Tibial nerve (tissue), 4 donors: Measurements from ENCODE around the gene PAMR1. TPM values are rescaled to one million over a fixed set of nuclear protein-coding genes. Genes with fewer than 3 reads are reported as not detected.
A peak's percentile ranks its signal among the peaks of the same experiment; 100 is the strongest.

ENCODE experiments used
- DNase-seq, 2 donors: peaks; one replicate each; pipeline ENCODE4 v3.0.0-alpha.2; 2019; ENCODE audit warnings: low spot score in 2 of 2
- H3K27ac ChIP-seq, 4 donors: fragments of 200-600 bp; sonication (generic) in 3 of 4; one replicate each; pipeline ENCODE4 v1.5.1; 2017 to 2019; ENCODE audit warnings: mild to moderate bottlenecking in 1 of 4
- H3K27me3 ChIP-seq, 2 donors: fragments of 200-600 bp; sonication (generic) in 1 of 2; one replicate each; pipeline versions ENCODE4 v1.5.1 to v1.6.0; 2017 to 2019
- H3K36me3 ChIP-seq, 3 donors: fragments of 200-600 bp; sonication (generic); one replicate each; pipeline ENCODE4 v1.5.1; 2018 to 2019
- H3K4me1 ChIP-seq, 4 donors: fragments of 200-600 bp; sonication (generic) in 3 of 4; one replicate each; pipeline ENCODE4 v1.5.1; 2017 to 2019
- H3K4me3 ChIP-seq, 4 donors: fragments of 200-600 bp; sonication (generic) in 3 of 4; one replicate each; pipeline ENCODE4 v1.5.1; 2017 to 2019; ENCODE audit warnings: mild to moderate bottlenecking in 1 of 4, moderate library complexity in 1 of 4
- H3K9me3 ChIP-seq, 4 donors: fragments of 200-600 bp; sonication (generic) in 3 of 4; one replicate each; pipeline ENCODE4 v1.5.1; 2017 to 2019
- EP300 ChIP-seq, 2 donors: sonication (generic); formaldehyde crosslinking; IDR thresholded peaks; one replicate each; pipeline ENCODE4 v1.6.1; 2017; ENCODE audit warnings: antibody characterized with exemption in 2 of 2, mild to moderate bottlenecking in 1 of 2
- POLR2A ChIP-seq, 2 donors: fragments of 450-650 bp; IDR thresholded peaks; one replicate each; pipeline ENCODE4 v1.6.1; 2017; ENCODE audit warnings: antibody characterized with exemption in 2 of 2, mild to moderate bottlenecking in 2 of 2, moderate library complexity in 2 of 2
- WGBS, 2 donors: methylation state at CpG; one replicate each; pipeline ENCODE4 v1.1.5; 2018; 5-methylcytosine and 5-hydroxymethylcytosine counted together
- total RNA-seq, 4 donors: library from RNA; depleted of rRNA; stranded (reverse); fragments of >200 nt; gene quantifications; one replicate each; pipeline ENCODE4 v1.1.0, GENCODE V29; 2016
- TF ChIP-seq, protein P1 (sequence below), 5 experiments: fragments of 200-600 bp in 3 of 5; fragments of 450-650 bp in 2 of 5; sonication (generic) in 3 of 5; IDR thresholded peaks; one replicate each; pipeline ENCODE4 v1.5.1; 2016 to 2019; ENCODE audit warnings: antibody characterized with exemption in 5 of 5, mild to moderate bottlenecking in 3 of 5, moderate library complexity in 2 of 5

The PAMR1 gene
- total RNA-seq, 4 donors from 2014 or later = 6.9 to 10.8 (median 7.7) TPM

DNA sequence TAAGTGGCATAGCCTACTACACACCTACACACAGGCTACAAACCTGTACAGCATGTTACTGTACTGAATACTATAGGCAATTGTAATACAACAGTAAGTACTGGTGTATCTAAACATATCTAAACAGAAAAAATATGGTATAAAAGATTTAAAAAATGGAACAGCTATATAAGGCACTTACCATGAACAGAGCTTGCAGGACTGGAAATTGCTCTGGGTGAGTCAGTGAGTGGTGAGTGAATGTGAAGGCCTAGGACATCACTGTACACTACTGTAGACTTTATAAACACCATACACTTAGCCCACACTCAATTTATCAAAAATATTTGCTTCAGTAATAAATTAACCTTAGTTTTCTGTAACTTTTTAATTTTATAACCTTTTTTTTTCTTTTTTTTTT is 24.7 kb downstream of the PAMR1 start:
- TF ChIP-seq EP300 (IDR thresholded peaks at IDR 0.05) (no peak), POLR2A (IDR thresholded peaks at IDR 0.05) (no peak)
- TF ChIP-seq, protein P1, sequence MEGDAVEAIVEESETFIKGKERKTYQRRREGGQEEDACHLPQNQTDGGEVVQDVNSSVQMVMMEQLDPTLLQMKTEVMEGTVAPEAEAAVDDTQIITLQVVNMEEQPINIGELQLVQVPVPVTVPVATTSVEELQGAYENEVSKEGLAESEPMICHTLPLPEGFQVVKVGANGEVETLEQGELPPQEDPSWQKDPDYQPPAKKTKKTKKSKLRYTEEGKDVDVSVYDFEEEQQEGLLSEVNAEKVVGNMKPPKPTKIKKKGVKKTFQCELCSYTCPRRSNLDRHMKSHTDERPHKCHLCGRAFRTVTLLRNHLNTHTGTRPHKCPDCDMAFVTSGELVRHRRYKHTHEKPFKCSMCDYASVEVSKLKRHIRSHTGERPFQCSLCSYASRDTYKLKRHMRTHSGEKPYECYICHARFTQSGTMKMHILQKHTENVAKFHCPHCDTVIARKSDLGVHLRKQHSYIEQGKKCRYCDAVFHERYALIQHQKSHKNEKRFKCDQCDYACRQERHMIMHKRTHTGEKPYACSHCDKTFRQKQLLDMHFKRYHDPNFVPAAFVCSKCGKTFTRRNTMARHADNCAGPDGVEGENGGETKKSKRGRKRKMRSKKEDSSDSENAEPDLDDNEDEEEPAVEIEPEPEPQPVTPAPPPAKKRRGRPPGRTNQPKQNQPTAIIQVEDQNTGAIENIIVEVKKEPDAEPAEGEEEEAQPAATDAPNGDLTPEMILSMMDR (IDR thresholded peaks at IDR 0.05) = no peak
- no peak for DNase-seq
- H3K27ac ChIP-seq = no peak overlapping the region
- H3K4me3 ChIP-seq = no peak overlapping the region
- peaks cover 0 to 3% (median 0%) of the 10 kb centered on the region in 4 donors for H3K9me3 ChIP-seq
- H3K27me3 ChIP-seq = no peaks in the 10 kb centered on the region
- H3K4me1 ChIP-seq = no peaks in the 10 kb centered on the region
- H3K36me3 ChIP-seq = no peaks in the 10 kb centered on the region

GRCh38 chr11:35496416-35496815 is 29.0 kb downstream of the PAMR1 start:
- peaks cover 0 to 5% (median 0%) of the 10 kb centered on the region in 4 donors for H3K4me1 ChIP-seq
- DNase-seq = no peak
- no peaks in the 10 kb centered on the region for H3K27me3 ChIP-seq
- H3K4me3 ChIP-seq = no peak overlapping the region
- H3K9me3 ChIP-seq = no peaks in the 10 kb centered on the region
- no peak overlapping the region for H3K27ac ChIP-seq
- no peaks in the 10 kb centered on the region for H3K36me3 ChIP-seq
- TF ChIP-seq POLR2A (IDR thresholded peaks at IDR 0.05) (no peak), EP300 (IDR thresholded peaks at IDR 0.05) (no peak)
- TF ChIP-seq, protein P1 (IDR thresholded peaks at IDR 0.05) = no peak
- 18 to 30% methylated on average over 1 of the region's 1 CpG for WGBS, 2 donors

DNA sequence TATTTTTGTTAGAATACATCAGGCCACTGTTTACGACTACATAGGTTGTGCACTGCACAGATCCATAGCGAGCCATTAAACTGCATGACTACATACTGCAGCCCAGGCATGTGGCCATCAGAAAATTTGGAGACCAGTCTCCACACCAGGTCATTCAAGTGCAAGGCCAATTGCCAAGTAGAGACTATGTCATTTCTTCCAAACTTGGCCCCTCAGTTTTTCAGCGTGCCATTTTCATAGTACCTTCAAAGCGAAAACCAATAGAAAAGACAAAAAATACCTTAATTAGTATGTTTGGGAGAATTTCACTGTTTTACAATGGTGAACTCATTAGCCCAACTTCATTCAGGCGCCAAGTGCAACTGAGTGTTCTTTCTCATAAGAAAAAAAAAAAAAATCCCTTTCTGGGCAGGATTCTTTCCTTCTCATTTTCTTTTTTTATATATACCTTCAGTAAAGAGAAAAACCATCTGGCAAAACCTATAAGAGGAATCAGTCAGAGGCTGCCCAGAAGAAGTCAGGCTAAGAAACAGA is 30.4 kb downstream of the PAMR1 start:
- H3K4me1 ChIP-seq = peaks cover 0 to 8% (median 0%) of the 10 kb centered on the region in 4 donors
- no peaks in the 10 kb centered on the region for H3K9me3 ChIP-seq
- no peak for DNase-seq
- 96 to 99% methylated on average over 5 of the region's 5 CpGs for WGBS, 2 donors
- H3K27me3 ChIP-seq = no peaks in the 10 kb centered on the region
- TF ChIP-seq EP300 (IDR thresholded peaks at IDR 0.05) = no peak
- no peak for TF ChIP-seq POLR2A (IDR thresholded peaks at IDR 0.05)
- TF ChIP-seq, protein P1 (IDR thresholded peaks at IDR 0.05) = no peak
- no peak overlapping the region for H3K27ac ChIP-seq
- H3K36me3 ChIP-seq = no peaks in the 10 kb centered on the region
- no peak overlapping the region for H3K4me3 ChIP-seq

- Histone ChIP-seq H3K27ac (peak overlapping the region in 2 of 4 donors; percentile 16 to 17), H3K27me3 (no peaks in the 10 kb centered on the region), H3K4me1 (peaks cover 0 to 16% (median 0%) of the 10 kb centered on the region in 4 donors), H3K4me3 (no peak overlapping the region), H3K9me3 (no peaks in the 10 kb centered on the region), H3K36me3 (no peaks in the 10 kb centered on the region)
- 24 to 25% methylated on average over 4 of the region's 4 CpGs for WGBS, 2 donors
- TF ChIP-seq EP300 (IDR thresholded peaks at IDR 0.05) (no peak), POLR2A (IDR thresholded peaks at IDR 0.05) (no peak)
- TF ChIP-seq, protein P1 (IDR thresholded peaks at IDR 0.05) = no peak
- DNase-seq = no peak
Observed at GRCh38 chr11:35491231-35491871, 34.1 kb downstream of the PAMR1 start.

GRCh38 chr11:35488117-35488516 is 37.3 kb downstream of the PAMR1 start:
- no peak for DNase-seq
- no peak overlapping the region for H3K27ac ChIP-seq
- no peaks in the 10 kb centered on the region for H3K27me3 ChIP-seq
- H3K36me3 ChIP-seq = no peaks in the 10 kb centered on the region
- no peak overlapping the region for H3K4me3 ChIP-seq
- 53 to 75% methylated on average over 1 of the region's 1 CpG for WGBS, 2 donors
- peaks cover 0 to 23% (median 0%) of the 10 kb centered on the region in 4 donors for H3K4me1 ChIP-seq
- H3K9me3 ChIP-seq = peaks cover 0 to 4% (median 0%) of the 10 kb centered on the region in 4 donors
- TF ChIP-seq, protein P1 (IDR thresholded peaks at IDR 0.05) = no peak
- TF ChIP-seq EP300 (IDR thresholded peaks at IDR 0.05) (no peak), POLR2A (IDR thresholded peaks at IDR 0.05) (no peak)
